DOHH2 (cell line): ENCODE data around the gene CRYZL1.

Source experiments
- H3F3A ChIP-seq: fragments of 200-600 bp; sonication (generic), shearing (Covaris generic); 2 replicates; pipeline ENCODE4 v1.6.0; 2016; ENCODE audit warnings: antibody characterized with exemption, mild to moderate bottlenecking; ENCODE audit not compliant: control insufficient read depth, insufficient read depth
- H3K27ac ChIP-seq: fragments of 200-600 bp; sonication (generic); 2 replicates; pipeline ENCODE4 v1.5.1; 2014; ENCODE audit warnings: low read depth, mild to moderate bottlenecking, low read length, moderate library complexity
- H3K27me3 ChIP-seq: fragments of 200-600 bp; sonication (generic); 2 replicates; pipeline ENCODE4 v1.6.1; 2014; ENCODE audit warnings: mild to moderate bottlenecking, low read length, mixed read lengths; ENCODE audit not compliant: control insufficient read depth
- H3K36me3 ChIP-seq: fragments of 200-600 bp; sonication (generic); 2 replicates; pipeline ENCODE4 v1.6.1; 2014; ENCODE audit warnings: mild to moderate bottlenecking, low read length, moderate library complexity, mixed read lengths; ENCODE audit not compliant: control insufficient read depth
- H3K4me1 ChIP-seq: fragments of 200-600 bp; sonication (generic); 2 replicates; pipeline ENCODE4 v1.6.1; 2014; ENCODE audit warnings: mild to moderate bottlenecking, low read length, mixed read lengths; ENCODE audit not compliant: control insufficient read depth
- H3K4me2 ChIP-seq: fragments of 200-600 bp; sonication (generic); 2 replicates; pipeline ENCODE4 v1.6.0; 2014; ENCODE audit warnings: mild to moderate bottlenecking, low read length, moderate library complexity
- H3K4me3 ChIP-seq: fragments of 200-600 bp; sonication (generic); 2 replicates; pipeline ENCODE4 v1.5.1; 2014; ENCODE audit warnings: mild to moderate bottlenecking, low read length, mixed read lengths
- H3K79me2 ChIP-seq: fragments of 200-600 bp; sonication (generic); 2 replicates; pipeline ENCODE4 v1.6.1; 2014; ENCODE audit warnings: mild to moderate bottlenecking, low read length, mixed read lengths; ENCODE audit not compliant: control insufficient read depth
- H3K9me2 ChIP-seq: fragments of 200-600 bp; sonication (generic); replicated peaks from 2 replicates; pipeline ENCODE4 v1.6.1; 2014; ENCODE audit warnings: mild to moderate bottlenecking, low read length, mixed read lengths; ENCODE audit not compliant: control insufficient read depth
- H3K9me3 ChIP-seq: fragments of 200-600 bp; sonication (generic); 2 replicates; pipeline ENCODE4 v1.6.1; 2014; ENCODE audit warnings: antibody characterized with exemption, low read length, mixed read lengths; ENCODE audit not compliant: control insufficient read depth, insufficient read depth
- H4K20me1 ChIP-seq: fragments of 200-600 bp; sonication (generic); 2 replicates; pipeline ENCODE4 v1.6.0; 2014; ENCODE audit warnings: low read depth, mild to moderate bottlenecking, antibody characterized with exemption, low read length, moderate library complexity; ENCODE audit not compliant: control insufficient read depth, insufficient read depth
- CTCF ChIP-seq: fragments of 200-600 bp; sonication (generic); IDR thresholded peaks from one replicate; pipeline ENCODE4 v1.5.1; 2014; ENCODE audit warnings: antibody characterized with exemption, mild to moderate bottlenecking, low read depth, low read length; ENCODE audit not compliant: poor library complexity, severe bottlenecking
- EZH2phosphoT487 ChIP-seq: fragments of 200-600 bp; sonication (generic); IDR thresholded peaks from 2 replicates; pipeline ENCODE4 v1.6.1; 2017; ENCODE audit warnings: borderline replicate concordance, mild to moderate bottlenecking, antibody characterized with exemption, low read length, moderate library complexity, mixed read lengths

The CRYZL1 gene

GRCh38 chr21:33659568-33659949, 18.0 kb upstream of the CRYZL1 start:
- no peak overlapping the region for H3K4me2 ChIP-seq
- no peak overlapping the region for H3K27ac ChIP-seq

GRCh38 chr21:33658919-33659567, 17.5 kb upstream of the CRYZL1 start:
- TF ChIP-seq EZH2phosphoT487 (no peak), CTCF (no peak)
- H3K9me3 ChIP-seq, result no peaks in the 10 kb centered on the region
- H3K27me3 ChIP-seq, result no peaks in the 10 kb centered on the region
- no peak overlapping the region for H3K27ac ChIP-seq
- H3K9me2 ChIP-seq, result no peaks in the 10 kb centered on the region
- H3F3A ChIP-seq, result no peaks in the 10 kb centered on the region
- H3K4me2 ChIP-seq, result no peak overlapping the region
- H4K20me1 ChIP-seq, result no peaks in the 10 kb centered on the region
- H3K4me3 ChIP-seq, result no peak overlapping the region
- H3K79me2 ChIP-seq, result peaks cover 17% of the 10 kb centered on the region
- H3K36me3 ChIP-seq, result no peaks in the 10 kb centered on the region
- H3K4me1 ChIP-seq, result no peaks in the 10 kb centered on the region

More at GRCh38 chr21:33659568-33659949, 18.0 kb upstream of the CRYZL1 start:
- no peak overlapping the region for H3K4me3 ChIP-seq
- TF ChIP-seq EZH2phosphoT487, result no peak
- TF ChIP-seq CTCF, result no peak
- peaks cover 17% of the 10 kb centered on the region for H3K79me2 ChIP-seq
- no peaks in the 10 kb centered on the region for H3K36me3 ChIP-seq
- no peaks in the 10 kb centered on the region for H4K20me1 ChIP-seq
- no peaks in the 10 kb centered on the region for H3K9me3 ChIP-seq
- H3K4me1 ChIP-seq, result no peaks in the 10 kb centered on the region
- no peaks in the 10 kb centered on the region for H3K27me3 ChIP-seq
- no peaks in the 10 kb centered on the region for H3K9me2 ChIP-seq
- H3F3A ChIP-seq, result no peaks in the 10 kb centered on the region

- Histone ChIP-seq H3K36me3 (no peaks in the 10 kb centered on the region), H3K9me2 (no peaks in the 10 kb centered on the region), H3K4me2 (no peak overlapping the region), H3K9me3 (no peaks in the 10 kb centered on the region), H3F3A (no peaks in the 10 kb centered on the region), H3K27ac (no peak overlapping the region), H4K20me1 (no peaks in the 10 kb centered on the region), H3K79me2 (peaks cover 21% of the 10 kb centered on the region), H3K27me3 (no peaks in the 10 kb centered on the region), H3K4me1 (no peaks in the 10 kb centered on the region), H3K4me3 (no peak overlapping the region)
- TF ChIP-seq CTCF, result no peak
- TF ChIP-seq EZH2phosphoT487, result no peak
Observed at GRCh38 chr21:33657124-33657820, 15.7 kb upstream of the CRYZL1 start.
